Activated T-cell treated with anti-CD3 and anti-CD28 coated beads, Interleukin-2, amount 50 U/mL, for 1 hour (primary cell): ENCODE results near the gene NFIX.
A peak's percentile ranks its signal among the peaks of the same experiment; 100 is the strongest.

Experiments used
- DNase-seq: peaks from one replicate; pipeline ENCODE4 v3.0.0-alpha.2; 2020

The NFIX gene

DNA sequence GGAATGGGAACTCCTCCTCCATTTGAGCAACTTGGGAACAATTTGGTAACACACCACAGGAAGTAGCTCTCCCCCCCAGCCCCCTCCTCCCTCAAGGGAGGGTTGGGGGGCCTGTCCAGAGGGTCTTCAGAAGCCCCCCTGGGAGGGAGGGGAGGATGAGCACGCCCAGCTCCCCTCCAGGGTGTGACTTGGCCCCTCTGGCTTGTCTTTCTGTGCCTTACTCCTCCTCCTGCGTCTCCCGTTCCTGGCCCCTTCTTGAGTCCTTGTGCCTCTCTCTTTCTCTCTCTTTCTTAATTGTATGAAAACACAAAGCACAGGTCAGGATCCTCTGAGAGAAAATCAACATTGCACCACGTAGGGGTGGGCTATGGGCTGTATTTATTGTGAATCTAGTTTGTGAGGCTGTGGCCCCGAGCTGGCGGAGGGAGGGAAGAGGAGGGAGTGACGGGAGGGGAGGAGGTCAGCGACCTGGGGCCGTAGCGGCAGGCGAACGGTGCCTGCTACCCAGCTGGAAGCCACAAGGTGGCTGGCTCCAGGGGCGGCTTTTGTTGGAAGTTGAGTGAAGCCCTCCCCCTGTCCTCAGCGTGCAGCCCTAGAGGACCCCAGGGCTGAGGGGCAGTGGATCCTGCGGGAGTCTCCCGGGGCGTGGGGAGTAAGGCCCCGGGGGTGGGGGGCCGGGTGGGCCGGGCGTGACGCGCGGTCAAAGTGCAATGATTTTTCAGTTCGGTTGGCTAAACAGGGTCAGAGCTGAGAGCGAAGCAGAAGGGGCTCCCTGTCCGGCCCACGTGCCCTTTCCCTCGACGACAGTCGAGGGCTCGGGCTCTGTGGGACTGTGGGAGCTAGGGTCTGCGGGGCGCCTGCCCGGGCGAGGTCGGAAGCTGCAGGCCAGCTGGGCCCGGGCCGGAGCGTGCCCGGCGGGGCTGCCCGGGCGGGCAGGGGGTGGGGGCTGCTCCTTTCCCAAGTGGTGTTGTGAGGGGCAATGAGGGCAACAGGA, 101.0 kb downstream of the NFIX start:
- peak; percentile 36 for DNase-seq

DNA sequence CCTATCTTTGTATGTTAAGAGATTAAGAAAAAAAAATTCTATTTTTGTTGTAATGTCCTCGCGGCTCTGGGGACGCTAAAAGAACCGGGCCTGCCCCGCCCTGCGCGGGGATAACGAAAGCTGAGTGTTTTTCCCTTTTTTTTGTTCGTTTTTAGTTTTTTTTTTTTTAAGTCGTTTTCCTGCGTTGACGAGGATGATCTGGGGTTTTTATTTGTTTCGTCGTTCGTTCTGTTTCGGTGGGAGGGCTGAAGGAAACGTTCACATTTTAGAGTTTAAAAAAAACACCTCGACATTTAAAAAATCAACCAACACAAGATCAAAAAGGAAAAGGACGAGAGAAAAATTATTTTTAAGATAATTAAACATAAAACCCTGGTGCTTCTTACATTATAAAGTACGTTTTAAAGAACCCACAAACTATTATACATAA, 101.8 kb downstream of the NFIX start:
- no peak for DNase-seq

DNA sequence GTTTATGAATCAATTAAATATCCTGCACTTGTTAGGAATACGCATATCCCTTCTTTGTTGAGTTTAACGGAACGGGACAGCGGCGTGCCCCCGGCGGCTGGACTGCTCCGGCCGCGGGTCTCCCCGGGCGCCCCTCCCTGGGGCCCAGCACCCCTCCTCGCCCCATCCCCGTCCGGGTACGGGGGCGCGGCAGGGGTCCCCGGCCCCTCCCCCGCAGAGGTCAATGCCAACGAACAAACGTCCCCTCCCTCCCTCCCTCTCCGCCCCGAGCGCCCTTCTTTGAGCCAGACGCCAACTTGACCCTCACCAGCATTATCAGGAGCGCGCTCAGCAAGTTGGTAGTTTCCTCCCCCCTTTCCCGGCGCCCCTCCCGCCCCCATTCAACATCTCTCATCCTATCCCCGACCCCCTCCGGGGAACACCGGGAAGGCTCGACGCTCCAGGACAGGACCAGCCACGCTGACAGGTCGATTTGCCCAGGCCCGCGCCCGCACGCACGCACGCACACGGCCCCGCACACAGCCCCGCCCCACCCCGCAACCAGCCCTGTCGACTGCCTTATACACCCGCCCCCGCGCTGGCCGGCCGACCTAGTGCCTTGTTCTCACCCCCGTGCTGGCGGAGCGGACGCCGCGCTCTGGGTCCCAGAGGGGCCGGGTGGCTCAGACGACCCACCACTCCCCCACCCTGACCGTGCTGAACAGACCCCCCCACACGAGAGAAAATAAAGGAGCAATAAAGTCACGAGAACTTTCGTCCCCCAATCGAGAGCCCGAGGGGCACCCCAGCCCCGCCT, 102.4 kb downstream of the NFIX start:
- DNase-seq = no peak

DNA sequence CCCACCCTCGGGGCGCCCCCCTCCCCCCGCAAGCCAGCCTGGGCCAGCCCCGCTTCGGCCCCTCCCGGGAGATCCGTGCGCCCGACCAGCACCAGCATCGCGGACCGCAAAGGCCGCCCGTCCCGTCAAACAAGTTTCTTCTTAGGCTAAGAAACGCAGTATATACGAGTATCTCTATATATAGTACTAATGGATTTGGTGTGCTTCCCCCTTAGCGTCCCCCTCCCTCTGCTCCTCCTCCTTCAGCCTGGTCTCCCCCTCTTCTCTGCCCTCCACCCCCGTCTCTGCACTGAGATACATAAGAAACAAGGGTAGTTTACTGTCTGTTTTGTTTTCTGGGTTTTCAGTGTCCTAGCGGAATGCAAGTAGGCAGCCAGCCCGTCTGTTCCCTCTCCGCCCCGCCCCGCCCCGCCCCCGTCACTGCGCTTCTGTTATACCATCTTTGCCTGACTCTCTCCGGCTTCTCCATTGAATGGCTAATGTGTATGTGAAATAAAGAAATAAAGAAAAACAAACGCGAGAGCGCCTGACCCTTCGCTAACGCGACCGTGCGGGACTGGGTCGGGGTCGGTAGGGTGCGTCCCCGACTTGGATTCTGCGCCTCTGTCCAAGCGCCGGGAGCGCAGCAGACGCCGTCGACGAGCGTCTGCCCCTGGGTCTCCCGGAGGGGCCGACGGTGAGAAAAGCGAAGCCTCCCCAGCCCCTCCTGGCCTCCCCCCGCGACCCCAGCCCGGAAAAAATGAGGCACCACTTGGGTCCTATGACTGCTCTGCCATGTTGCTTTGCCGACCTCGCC, 103.2 kb downstream of the NFIX start:
- peak; percentile 55 for DNase-seq

DNA sequence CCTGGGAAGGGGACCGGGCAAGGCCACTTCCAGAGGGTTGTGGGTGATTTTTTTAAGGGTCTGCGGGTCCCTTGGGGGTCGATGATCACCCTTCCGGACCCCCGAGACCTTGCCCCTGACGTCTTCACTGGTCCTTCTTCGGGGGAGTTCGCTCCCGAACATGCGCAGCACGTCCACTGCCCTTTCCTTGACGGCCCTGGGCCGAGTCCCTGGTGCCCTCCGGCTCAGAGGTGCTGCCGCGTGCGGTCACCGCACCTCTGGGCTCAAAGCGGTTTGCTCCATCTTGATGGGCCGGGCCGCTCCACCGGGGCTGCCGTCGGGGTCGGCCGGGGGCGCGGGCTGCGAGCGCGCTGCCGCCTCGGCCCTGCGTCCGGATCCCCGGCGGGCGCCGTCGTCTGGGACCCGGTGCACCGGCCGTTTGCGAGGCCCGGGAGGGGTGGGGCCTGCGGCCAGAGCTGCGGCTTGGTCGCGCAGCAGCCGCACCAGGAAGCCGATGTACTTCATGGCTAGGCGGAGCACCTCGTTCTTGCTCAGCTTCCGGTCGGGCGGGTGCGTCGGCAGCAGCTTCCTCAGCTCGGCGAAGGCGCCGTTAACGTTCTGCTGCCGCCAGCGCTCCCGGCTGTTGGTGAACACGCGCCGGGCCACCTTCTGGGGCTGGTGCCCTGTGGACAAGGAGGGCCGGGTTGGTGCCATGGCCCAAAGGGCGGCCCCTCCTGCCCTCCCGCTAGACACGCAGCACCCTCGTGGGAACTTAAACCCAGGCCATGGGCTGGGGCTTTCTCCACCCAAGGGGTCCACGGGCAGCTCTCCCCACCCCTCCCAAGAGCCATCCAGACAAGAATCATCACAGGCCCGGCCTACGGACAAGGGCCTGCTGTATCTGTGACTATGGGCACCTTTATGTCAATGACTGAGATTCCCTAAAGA, 104.1 kb downstream of the NFIX start:
- DNase-seq = peak; percentile 82

DNA sequence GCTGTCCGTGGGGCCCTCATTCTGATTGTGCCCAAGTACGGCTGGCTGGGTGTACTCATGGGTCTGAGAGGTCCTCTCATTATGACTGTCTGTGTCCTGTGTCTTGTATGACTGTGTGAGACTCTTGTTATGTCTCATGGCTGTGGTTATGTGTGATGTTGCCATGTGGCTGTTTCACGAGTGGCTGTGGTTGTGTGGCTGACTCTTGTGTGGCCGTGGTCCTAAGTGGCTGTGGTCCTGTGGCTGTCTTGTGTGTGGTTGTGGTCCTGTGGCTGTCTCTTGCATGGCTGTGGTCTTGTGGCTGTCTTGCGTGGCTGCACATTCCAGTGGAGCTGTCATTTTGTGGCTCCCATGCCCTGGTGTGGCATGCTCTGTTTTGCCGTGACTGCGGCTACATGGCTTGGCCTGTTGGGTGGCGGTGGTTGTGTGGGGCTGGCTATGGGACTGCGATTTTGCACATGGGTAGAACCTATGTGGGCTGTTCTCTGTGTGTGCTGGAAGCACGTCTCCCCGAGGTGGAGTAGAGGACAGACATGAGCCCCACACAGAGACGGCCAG, 104.8 kb downstream of the NFIX start:
- peak; percentile 72 for DNase-seq

DNA sequence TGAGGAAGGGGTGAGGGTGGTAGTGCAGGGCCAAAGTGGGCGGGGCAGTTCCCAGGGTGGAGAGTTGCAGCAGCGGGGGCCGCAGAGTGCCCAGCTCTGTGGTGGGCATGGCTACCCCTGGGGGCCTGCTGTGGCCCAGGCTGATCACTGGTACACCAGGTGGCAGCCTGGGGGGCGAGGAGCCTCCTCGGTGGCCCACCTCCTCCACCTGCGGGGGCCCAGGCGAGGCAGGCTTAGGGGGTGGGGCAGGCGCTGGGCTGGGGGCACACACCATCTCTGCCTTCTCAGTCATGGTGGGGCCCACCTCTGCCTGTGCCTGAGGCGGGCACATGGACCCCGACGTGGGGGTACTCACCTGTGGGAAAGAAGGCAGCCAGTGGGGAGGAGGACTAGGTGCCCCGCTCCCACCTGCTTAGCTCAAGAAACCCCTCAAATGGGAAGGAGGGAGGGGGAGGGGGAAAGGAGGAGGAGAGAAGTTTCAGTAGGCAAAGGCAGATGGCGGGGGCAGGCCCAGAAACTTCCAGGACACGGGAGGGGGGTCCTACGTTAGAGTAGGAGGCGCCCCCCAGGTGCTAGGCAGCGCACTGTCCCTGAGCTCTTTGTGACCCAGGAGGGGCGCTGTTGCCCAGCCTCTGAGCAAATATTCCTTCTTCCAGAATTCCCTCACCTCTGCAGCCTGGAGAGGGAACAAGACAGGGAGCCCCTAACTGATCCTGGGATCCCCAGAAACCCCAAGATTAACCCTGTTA, 105.7 kb downstream of the NFIX start:
- DNase-seq = no peak

DNA sequence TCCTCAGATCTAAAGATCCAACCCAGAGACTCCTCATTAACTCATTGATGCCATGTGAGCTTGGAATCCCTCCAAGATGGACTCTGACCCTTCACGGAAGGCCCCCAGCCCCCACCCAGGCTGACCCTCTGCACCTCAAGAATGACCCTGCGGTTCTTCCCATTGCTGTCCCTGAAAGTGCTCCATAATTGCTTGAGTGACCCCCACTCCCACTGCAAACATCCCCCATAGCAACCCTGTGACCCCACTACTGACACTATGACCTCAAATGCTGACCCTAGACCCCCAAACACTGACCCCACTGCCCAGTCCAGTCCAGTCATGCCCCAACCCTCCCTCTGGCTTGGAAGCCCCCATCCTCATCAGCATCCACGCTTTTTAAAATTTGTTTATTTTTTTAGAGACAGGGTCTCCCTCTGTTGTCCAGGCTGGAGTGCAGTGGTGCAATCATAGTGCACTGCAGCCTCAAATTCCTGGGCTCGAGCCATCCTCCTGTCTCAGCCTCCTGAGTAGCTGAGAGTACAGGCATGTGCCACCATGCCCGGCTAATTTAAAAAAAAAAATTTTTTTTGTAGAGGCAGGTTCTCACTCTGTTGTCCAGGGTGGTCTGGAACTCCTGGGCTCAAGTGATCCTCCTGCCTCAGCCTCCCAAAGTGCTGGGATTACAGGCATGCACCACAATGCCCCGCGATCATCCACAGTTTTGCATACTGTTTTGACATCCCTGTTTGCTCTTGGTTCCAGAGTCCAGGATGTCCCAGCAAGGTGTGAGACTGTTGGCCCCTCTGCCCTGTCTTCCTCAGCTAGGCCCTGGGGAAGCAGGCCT, 106.5 kb downstream of the NFIX start:
- no peak for DNase-seq

DNA sequence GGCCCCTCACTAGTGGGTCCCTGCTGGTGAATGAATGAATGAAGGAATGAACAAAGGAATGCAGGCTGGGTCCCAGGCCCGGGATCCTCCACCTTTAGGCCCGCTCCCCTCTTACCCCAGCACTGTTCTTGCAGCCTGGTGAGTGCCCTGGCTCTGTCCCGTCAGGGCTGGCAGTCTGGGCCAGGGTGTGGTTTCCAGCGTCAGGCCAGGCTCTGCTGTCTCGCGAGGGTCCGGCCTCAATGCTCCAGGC, 107.1 kb downstream of the NFIX start:
- DNase-seq = no peak

DNA sequence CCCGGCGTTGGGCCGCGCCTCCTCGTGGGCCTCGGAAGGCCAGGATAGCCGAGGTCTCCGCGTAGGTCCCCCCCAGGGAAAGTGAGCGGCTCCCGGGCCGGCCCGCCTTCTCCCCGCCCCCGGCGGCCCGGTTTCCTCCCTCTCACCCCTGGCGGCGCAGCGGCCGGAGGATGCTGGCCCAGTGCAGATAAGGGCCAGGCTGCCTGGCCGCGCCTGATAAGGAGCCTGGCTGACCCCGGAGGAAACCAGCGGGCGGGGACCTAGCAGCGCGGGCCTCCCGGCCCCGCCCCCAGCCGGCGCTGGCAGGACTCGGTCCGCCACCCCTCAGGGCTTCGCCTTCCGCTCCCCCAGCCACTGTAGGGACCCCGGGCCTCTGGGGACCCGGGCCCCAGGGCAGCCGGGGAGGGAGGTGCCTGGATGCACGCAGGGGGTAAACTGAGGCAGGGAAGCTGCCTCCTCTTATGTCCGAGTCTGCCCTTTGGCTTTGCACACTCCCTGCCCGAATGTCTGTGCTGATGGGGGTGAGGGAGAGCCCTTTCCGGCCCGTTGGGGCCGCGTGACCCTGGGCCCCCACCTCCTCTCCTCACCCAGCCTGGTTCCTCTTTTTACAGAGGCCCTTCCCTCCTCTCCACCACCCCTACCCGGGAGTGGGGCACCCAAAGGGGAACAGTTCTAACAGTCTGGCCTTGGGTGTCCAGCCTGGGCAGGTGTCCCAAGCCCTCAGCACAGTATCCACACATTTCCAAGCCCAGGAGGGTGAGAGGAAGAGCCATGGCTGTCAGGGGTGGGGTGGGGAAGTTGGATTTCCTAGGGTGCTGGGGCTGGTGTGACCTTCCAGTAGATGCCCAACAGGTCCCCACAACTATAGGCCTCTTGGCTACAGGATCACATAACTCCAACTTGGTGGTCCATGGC, 107.6 kb downstream of the NFIX start, which contains the start of gene LYL1:
LYL1 (minus strand) TSS at position 193 of the 915 bp plus-strand sequence. CDS start 1,687 bp downstream, outside the sequence.
- peak; percentile 45 for DNase-seq

DNA sequence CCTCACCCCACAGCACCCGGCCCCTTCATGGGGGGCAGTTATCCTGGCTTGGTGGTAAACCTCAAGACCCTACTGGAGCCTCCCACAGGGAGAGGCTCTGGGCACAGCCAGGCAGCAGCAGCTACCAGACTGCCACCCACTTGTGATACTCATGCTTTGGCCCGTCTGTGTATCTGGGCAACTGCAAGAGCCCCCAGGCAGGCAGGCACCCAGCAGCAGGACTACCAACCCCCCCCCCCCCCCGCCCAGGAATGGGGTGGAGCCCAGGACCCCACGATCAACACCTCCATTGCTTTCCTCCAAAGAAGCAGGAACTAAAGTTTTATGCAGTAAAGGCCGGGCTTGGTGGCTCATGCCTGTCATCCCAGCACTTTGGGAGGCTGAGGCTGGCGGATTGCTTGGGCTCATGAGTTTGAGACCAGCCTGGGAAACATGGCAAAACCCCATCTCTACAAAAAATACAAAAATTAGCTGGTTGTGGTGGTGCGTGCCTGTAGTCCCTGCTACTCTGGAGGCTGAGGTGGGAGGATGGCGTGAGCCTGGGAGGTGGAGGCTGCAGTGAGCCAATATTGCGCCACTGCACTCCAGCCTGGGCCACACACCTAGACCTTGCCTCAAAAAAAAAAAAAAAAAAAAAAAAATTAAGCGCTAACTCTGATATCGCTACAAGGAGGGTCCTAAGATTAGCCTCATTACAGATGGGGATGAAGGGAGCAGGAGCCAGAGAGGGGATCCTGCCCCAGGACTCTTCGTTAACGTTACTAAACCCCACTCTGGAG, 108.5 kb downstream of the NFIX start:
- DNase-seq = no peak

DNA sequence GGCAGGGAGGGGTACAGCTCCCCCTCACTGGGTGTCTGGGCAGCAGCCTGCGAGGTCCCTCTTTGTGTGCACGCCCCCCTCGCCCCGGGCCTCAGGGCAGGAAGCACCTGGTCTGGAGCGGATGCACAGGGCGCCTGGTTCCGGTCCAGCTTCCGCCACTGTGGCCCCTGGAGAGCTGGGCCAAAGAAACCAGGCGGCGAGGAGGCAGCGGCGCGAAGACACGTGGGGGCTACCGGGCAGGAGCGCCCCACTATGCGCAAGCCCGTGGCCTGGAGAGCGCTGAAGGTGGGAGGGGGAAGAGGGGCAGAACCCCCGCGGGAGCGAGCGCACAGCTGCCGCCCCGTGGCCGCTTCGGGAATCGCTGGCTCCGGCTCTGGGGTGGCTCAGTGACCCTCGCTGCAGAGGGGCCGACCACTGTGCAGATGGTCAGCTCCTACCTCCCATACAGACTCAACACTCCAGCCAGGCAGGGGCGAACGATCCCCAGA, 109.1 kb downstream of the NFIX start:
- DNase-seq = peak; percentile 78

DNA sequence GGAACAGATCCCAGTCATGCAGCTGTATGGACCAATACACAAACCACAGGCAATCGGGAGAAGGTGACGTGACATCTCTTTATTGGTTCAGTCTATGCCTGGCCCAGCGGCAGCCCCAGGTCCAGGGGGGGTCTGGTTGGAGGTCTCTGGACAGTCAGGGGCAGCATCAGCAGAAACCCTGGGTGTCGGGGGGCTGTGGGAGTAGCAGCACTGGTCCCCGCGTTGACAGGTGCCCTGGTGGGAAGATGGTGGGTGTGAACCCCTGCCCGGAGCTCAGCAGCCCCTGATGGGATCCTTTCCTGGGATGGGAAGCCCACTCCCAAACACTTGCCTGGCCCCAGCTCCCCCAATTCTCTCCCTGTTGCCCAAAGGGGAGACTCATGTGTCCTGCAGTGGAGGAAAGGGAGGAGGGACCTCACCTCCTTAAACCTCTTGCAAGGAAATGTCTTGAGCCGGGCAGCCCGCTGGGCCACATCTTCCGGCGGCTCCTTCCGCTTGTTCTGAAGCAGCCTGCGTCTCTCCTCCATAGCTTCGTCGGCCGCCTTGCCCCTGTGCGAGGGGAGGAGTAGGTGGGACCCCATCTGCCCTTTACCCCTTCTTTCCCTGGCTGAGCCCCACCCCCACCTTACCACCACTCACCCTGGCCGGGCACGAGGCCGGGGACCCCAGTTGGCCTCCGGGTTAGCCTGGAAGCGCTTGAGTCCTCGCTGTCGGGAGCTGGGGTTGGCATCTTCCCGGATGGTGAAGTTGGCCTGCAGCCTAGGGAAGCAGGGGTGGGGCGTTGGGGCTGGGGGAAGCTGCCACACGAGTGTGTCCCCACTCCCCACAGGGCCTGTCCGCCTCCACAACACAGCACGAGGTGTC, 109.8 kb downstream of the NFIX start:
- DNase-seq = no peak

DNA sequence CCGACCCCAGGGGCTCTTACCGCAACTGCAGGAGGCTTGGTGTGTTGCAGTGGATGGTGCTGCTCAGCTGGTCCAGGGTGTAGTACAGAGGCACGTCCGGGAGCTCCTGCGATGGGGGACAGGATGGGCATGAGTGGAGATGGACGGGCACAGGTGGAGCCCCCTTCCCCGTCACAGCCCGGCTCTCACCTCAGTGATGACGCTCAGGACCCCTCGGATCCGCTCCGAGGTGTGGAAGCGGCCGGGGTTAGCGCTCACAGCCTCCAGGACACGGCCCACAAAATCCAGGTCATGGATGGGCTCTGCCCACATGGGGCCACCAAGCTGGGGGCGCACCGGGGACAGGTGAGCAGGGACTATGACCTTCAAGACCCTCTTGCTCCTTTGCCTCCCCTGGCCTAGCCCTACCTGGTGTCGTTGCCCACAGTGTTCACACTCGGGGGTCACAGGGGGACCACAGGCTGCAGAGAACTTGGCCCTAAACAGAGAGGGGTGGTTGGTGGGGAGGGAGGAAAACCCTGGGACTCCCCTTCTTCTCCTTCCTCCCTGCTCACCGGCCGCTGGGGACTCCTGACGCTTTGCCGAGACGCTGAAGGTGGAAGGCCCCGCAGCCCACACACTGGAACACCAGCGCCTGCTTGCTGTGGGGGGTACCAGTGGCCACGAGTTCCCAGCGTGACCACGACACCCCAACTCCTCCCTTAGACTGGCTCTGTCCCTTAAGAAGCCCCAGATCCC, 114.3 kb downstream of the NFIX start:
- no peak for DNase-seq

DNA sequence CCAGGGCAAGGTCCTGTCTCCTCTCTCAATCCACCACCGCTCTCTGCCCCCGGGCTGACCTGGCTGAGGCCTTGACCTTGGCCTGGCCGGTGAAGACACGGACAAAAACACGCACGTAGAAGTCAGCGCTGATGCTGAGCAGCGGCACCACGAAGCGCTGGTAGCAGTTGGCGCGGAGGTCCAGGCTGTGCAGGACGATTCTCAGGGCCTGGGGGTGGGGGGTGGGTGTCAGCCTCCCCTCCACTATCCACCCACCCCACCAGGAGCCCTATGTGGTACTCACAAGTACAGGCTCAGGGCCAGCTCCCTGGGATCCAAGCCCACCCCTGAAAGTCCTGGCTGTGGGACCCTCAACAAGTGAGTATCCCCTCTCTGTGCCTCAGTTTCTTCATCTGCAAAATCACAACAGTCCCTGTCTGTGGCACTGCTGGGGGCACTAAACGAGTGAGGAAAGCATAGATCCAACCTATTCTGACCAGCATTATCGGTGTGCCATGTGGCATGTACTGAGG, 114.9 kb downstream of the NFIX start:
- DNase-seq = no peak

DNA sequence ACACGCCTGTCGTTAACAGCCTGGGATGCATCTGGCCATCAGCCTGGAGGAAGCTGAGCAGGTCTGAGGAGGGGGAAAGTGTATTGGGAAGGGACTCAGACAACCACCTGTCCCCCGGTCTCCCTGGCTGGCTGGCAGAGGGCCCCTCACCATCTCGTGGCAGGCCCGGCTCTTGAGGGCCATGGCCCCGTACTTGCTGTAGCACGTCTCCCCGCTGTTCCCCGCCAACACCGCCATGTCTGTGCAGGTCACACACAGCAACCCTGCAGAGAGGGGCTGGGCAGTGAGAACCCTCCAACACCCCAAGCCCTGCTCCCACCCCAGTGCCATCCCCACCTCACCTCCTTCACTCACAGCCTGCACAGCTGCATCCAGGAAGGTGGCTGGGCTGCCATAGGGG, 117.3 kb downstream of the NFIX start:
- DNase-seq = no peak
